Stimulated activated effector memory CD8-positive, alpha-beta T cell treated with anti-CD3 and anti-CD28 coated beads, Interleukin-12 subunit alpha, Interleukin-12 subunit beta, amount 100 ng/mL, for 72 hours (primary cell): ENCODE measurements around the gene CYB5B.

Experiments
- ATAC-seq: fragments of 150-1000 bp; cut with Tn5 transposase; 2 replicates; pipeline ENCODE4 v1.10.0; 2021
- DNase-seq, 2 donors: peaks; one replicate each; pipeline ENCODE4 v3.0.0; 2021 to 2022; ENCODE audit warnings: low spot score in 2 of 2
- H3K27ac Mint-ChIP-seq: one replicate; pipeline ENCODE4 v1.8.0; 2022; ENCODE audit warnings: mild to moderate bottlenecking, mixed read lengths
- H3K36me3 Mint-ChIP-seq: one replicate; pipeline ENCODE4 v1.8.0; 2022; ENCODE audit warnings: mild to moderate bottlenecking, mixed read lengths
- H3K4me1 Mint-ChIP-seq: one replicate; pipeline ENCODE4 v1.8.0; 2022; ENCODE audit warnings: mixed read lengths
- H3K4me3 Mint-ChIP-seq: one replicate; pipeline ENCODE4 v1.8.0; 2022; ENCODE audit warnings: mild to moderate bottlenecking, mixed read lengths
- H3K9me3 Mint-ChIP-seq: one replicate; pipeline ENCODE4 v1.8.0; 2022; ENCODE audit warnings: mixed read lengths

CYB5B gene

GRCh38 chr16:69453936-69454335 is 29.5 kb downstream of the CYB5B start:
- Mint-ChIP-seq H3K36me3 (peaks cover 87% of the 10 kb centered on the region), H3K27ac (no peak overlapping the region), H3K4me1 (peaks cover 14% of the 10 kb centered on the region), H3K4me3 (no peak overlapping the region), H3K9me3 (no peaks in the 10 kb centered on the region)
- ATAC-seq (no peak), DNase-seq (no peak)

DNA sequence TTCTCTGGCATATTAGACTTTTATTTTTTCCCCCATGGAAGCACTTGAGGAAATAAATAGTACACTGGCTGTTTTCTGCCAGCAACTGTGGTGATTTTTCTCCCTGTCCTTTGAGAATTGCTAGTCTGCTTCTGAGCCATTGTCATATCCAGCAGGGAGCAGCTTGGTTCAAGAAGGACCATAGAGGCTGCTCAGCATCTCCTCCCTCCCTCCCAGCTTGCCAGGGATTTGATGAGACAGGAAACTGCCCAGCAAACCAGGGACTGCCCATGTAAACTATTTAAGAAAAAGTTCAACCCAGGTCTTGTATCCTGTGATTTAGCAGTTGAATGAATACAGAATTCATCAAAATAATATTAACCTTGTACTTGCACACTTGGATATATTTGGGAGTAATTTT is 39.5 kb downstream of the CYB5B start:
- peaks cover 47% of the 10 kb centered on the region for H3K36me3 Mint-ChIP-seq

DNA sequence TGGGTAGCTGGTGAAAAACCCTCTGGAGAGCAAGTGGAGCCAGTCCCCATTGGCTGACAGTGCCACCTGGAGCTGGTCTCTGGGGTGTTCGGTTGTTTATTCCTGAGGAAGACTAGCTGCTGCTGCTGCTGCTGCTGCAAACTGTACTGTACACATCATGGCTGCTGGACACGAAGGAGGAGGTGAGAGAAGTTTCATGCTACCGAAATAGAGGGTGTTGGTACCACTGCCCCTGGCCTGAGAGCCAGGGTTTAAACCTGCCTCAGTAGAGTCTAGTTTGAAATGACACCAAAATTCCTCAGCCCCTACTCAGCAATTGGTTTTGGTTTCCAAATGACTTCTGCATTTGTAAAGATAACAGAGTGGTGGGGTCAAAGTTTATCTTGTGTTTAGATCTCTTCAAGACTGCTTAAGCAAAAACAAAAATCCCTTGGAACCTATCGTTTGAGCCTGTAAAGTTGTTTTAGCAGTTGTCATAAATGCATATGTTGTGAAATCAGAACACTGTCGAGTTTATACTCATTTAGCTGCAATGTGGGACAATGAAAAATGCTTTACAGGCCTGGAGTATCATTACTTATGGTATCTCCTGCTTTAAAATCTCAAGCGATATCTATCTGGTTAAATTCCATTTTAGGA is 40.8 kb downstream of the CYB5B start:
- Mint-ChIP-seq H3K4me1 (peaks cover 35% of the 10 kb centered on the region), H3K9me3 (no peaks in the 10 kb centered on the region), H3K27ac (peak overlapping the region; percentile 86), H3K36me3 (peaks cover 34% of the 10 kb centered on the region), H3K4me3 (peak overlapping the region; percentile 34)
- DNase-seq (no peak), ATAC-seq (peak; percentile 81)

More for the DNA sequence above, 39.5 kb downstream of the CYB5B start:
- H3K4me3 Mint-ChIP-seq = no peak overlapping the region
- peaks cover 25% of the 10 kb centered on the region for H3K4me1 Mint-ChIP-seq
- H3K9me3 Mint-ChIP-seq = no peaks in the 10 kb centered on the region
- DNase-seq (no peak), ATAC-seq (no peak)
- peak overlapping the region; percentile 86 for H3K27ac Mint-ChIP-seq

- Mint-ChIP-seq H3K9me3 (no peaks in the 10 kb centered on the region), H3K4me3 (no peak overlapping the region), H3K4me1 (peaks cover 38% of the 10 kb centered on the region), H3K27ac (peak overlapping the region; percentile 86), H3K36me3 (peaks cover 27% of the 10 kb centered on the region)
- ATAC-seq (no peak), DNase-seq (no peak)
Observed at GRCh38 chr16:69465881-69466280, 41.5 kb downstream of the CYB5B start.

GRCh38 chr16:69466547-69466946 is 42.1 kb downstream of the CYB5B start:
- Mint-ChIP-seq H3K4me1 (peaks cover 43% of the 10 kb centered on the region), H3K4me3 (no peak overlapping the region), H3K27ac (peak overlapping the region; percentile 34), H3K9me3 (no peaks in the 10 kb centered on the region), H3K36me3 (peaks cover 23% of the 10 kb centered on the region)
- ATAC-seq = no peak
- DNase-seq = no peak

GRCh38 chr16:69467080-69467479 is 42.7 kb downstream of the CYB5B start:
- Mint-ChIP-seq H3K36me3 (peaks cover 20% of the 10 kb centered on the region), H3K9me3 (no peaks in the 10 kb centered on the region), H3K4me3 (no peak overlapping the region), H3K4me1 (peaks cover 43% of the 10 kb centered on the region), H3K27ac (peak overlapping the region; percentile 34)
- ATAC-seq = no peak
- DNase-seq = no peak

GRCh38 chr16:69467531-69468204 is 43.2 kb downstream of the CYB5B start:
- Mint-ChIP-seq H3K4me3 (no peak overlapping the region), H3K4me1 (peaks cover 43% of the 10 kb centered on the region), H3K27ac (no peak overlapping the region), H3K36me3 (peaks cover 14% of the 10 kb centered on the region), H3K9me3 (no peaks in the 10 kb centered on the region)
- ATAC-seq (no peak), DNase-seq (no peak)

DNA sequence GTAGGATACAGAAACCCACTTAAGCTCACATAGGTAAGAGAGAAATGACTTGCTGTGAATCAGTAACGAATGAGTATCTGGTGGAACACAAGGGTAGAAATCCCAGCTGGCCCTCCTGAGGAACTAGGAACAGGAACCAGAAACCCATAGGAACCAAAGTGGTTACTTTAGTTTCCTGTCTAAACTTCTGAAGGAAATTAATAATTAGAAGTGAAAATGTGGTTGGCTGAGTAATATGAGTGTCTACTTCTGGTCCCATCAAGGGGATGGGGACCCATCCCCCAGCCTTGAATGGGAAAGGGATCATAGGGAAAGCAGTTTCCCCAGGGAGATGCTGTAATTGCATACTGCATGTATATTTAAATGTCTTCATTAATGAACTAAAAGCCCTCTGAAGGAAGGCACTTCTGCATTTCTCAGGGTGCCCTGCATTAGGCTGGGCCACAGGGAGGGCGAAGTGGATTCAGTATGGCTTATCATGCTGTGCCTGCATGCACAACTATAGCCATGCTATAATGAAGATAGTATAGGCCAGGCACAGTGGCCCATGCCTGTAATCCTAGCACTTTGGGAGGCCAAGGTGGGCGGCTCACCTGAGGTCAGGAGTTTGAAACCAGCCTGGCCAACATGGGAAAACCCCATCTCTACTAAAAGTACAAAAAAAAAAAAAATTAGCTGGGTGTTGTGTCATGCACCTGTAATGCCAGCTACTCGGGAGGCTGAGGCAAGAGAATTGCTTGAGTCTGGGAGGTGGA is 45.6 kb downstream of the CYB5B start:
- H3K27ac Mint-ChIP-seq = peak overlapping the region; percentile 29
- no peak for DNase-seq
- no peaks in the 10 kb centered on the region for H3K36me3 Mint-ChIP-seq
- ATAC-seq = peak; percentile 81
- peak overlapping the region; percentile 7 for H3K4me3 Mint-ChIP-seq
- H3K4me1 Mint-ChIP-seq = peaks cover 33% of the 10 kb centered on the region
- no peaks in the 10 kb centered on the region for H3K9me3 Mint-ChIP-seq

DNA sequence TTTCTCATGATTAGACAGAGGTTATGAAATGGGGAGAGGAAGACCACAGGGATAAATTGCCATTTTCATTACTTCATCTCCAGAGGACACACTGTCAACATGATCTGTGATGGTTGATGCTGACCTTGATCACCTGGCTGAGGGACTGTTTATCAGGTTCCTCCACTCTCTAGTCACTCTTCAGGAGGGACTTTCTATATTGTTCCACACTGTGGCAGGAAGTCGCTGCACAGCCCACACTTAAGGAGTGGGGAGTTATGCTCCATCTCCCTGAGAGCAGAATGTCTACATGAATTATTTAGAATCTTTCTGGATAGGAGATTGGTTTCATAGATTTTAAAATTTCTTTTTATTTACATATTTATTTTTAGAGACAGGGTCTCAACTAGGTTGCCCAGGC is 46.7 kb downstream of the CYB5B start:
- H3K4me3 Mint-ChIP-seq = no peak overlapping the region
- H3K36me3 Mint-ChIP-seq = no peaks in the 10 kb centered on the region
- H3K9me3 Mint-ChIP-seq = no peaks in the 10 kb centered on the region
- DNase-seq = no peak
- H3K27ac Mint-ChIP-seq = no peak overlapping the region
- H3K4me1 Mint-ChIP-seq = peaks cover 23% of the 10 kb centered on the region
- no peak for ATAC-seq

GRCh38 chr16:69474408-69474807 is 50.0 kb downstream of the CYB5B start:
- no peaks in the 10 kb centered on the region for H3K9me3 Mint-ChIP-seq
- no peak overlapping the region for H3K4me3 Mint-ChIP-seq
- H3K4me1 Mint-ChIP-seq = peaks cover 16% of the 10 kb centered on the region
- no peak for DNase-seq
- no peak overlapping the region for H3K27ac Mint-ChIP-seq
- ATAC-seq = no peak
- no peaks in the 10 kb centered on the region for H3K36me3 Mint-ChIP-seq

DNA sequence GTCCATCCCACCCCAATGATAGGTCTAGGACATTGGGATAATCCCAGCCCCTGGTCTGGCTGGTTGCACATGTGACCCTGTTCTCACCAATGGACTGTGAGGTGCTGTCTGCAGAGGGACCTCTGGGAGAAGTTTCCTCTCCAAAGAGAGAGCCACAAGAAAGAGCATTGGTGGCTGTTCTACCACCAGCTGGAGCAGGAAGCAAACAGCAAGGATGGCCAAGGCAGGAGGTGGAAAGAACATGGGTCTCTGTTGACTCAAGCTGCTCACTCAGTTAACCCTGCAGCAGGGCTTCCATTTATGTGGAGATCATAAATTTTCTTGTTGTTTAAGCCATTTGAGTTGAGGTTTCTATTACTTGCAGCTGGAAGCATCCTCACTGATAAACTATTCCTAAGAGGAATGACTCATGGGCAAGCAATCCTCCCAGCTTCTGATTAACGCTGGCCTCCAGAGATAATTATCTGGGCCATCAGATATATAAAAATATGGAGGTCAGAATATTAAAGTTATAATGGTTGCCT is 52.6 kb downstream of the CYB5B start:
- no peak for DNase-seq

DNA sequence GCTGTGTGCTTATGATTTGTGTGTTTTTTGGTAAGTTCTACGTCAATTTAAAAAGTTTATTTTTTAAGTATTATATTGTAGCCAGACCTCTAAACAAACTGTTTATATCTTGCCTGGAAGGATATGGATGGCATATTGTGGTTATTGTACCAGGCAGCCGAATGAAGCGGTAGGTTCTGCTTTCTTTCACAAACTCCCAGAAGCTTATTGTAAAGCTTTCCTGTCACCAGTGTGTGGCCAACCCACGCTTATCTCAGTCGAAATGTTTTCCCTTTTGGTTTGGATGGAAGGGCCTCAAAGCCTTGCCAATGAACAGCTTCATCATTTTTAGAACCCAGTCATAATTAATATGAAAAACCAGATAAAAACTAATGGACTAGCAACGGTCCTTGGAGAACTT is 53.1 kb downstream of the CYB5B start:
- Mint-ChIP-seq H3K9me3 (no peaks in the 10 kb centered on the region), H3K4me1 (no peaks in the 10 kb centered on the region), H3K27ac (no peak overlapping the region), H3K36me3 (no peaks in the 10 kb centered on the region), H3K4me3 (no peak overlapping the region)
- ATAC-seq = no peak
- DNase-seq = no peak

More for the DNA sequence above, 52.6 kb downstream of the CYB5B start:
- no peak overlapping the region for H3K27ac Mint-ChIP-seq
- no peak overlapping the region for H3K4me3 Mint-ChIP-seq
- H3K36me3 Mint-ChIP-seq = no peaks in the 10 kb centered on the region
- no peaks in the 10 kb centered on the region for H3K4me1 Mint-ChIP-seq
- ATAC-seq = no peak
- no peaks in the 10 kb centered on the region for H3K9me3 Mint-ChIP-seq

GRCh38 chr16:69478685-69479084 is 54.3 kb downstream of the CYB5B start:
- H3K36me3 Mint-ChIP-seq = no peaks in the 10 kb centered on the region
- ATAC-seq (no peak), DNase-seq (no peak)
- H3K27ac Mint-ChIP-seq = no peak overlapping the region
- H3K4me3 Mint-ChIP-seq = no peak overlapping the region
- H3K4me1 Mint-ChIP-seq = no peaks in the 10 kb centered on the region
- no peaks in the 10 kb centered on the region for H3K9me3 Mint-ChIP-seq

- no peak for DNase-seq
- no peak for ATAC-seq
- Mint-ChIP-seq H3K9me3 (no peaks in the 10 kb centered on the region), H3K4me3 (no peak overlapping the region), H3K4me1 (no peaks in the 10 kb centered on the region), H3K36me3 (no peaks in the 10 kb centered on the region), H3K27ac (no peak overlapping the region)
Observed at GRCh38 chr16:69479775-69480174, 55.4 kb downstream of the CYB5B start.

- DNase-seq (no peak), ATAC-seq (no peak)
- no peak overlapping the region for H3K27ac Mint-ChIP-seq
- H3K9me3 Mint-ChIP-seq = no peaks in the 10 kb centered on the region
- H3K36me3 Mint-ChIP-seq = no peaks in the 10 kb centered on the region
- H3K4me3 Mint-ChIP-seq = no peak overlapping the region
- H3K4me1 Mint-ChIP-seq = no peaks in the 10 kb centered on the region
Observed at GRCh38 chr16:69481901-69482341, 57.5 kb downstream of the CYB5B start.
